K562 (cell line): ENCODE measurements around the gene TMEM132C. TPM values are rescaled to one million over a fixed set of nuclear protein-coding genes. Genes with fewer than 3 reads are reported as not detected.

Experiments
- ATAC-seq: fragments of 200-7000 bp; cut with Tn5 transposase; 3 replicates; pipeline ENCODE4 v1.9.1; 2020; ENCODE audit warnings: moderate library complexity
- BruUV-seq: library from RNA; stranded (reverse); fragments of 400-500 nt; replicated peaks from 2 replicates; lab custom pipeline; 2021; lab: Mats Ljungman, UMichigan
- CTCF ChIA-PET: fragments of 300-600 bp; formaldehyde crosslinking; extraction: SDS; loops from one replicate; lab custom pipeline; 2021; ENCODE audit warnings: low intra/inter-chr PET ratio; lab: Yijun Ruan, JAX
- POLR2A ChIA-PET: fragments of 300-600, 350-650 bp; sonication (Branson Sonifier 250); formaldehyde crosslinking; extraction: SDS; loops from one replicate; lab custom pipeline; 2021; ENCODE audit warnings: antibody characterized with exemption, inconsistent platforms; lab: Yijun Ruan, JAX
- DNase-seq, 4 experiments: peaks; one replicate each; pipeline versions ENCODE4 v3.0.0 to v3.0.0-alpha.2; 2011 to 2018; ENCODE audit warnings: low spot score in 3 of 4, mixed read lengths in 3 of 4; ENCODE audit errors: extremely low read depth in 1 of 4
- FAIRE-seq: peaks from 2 replicates; lab custom pipeline; 2011; peaks lifted over from hg19 to GRCh38; lab: Jason Lieb, UNC
- H2AFZ ChIP-seq: 2 replicates; pipeline ENCODE4 v1.6.0; 2011; ENCODE audit warnings: low read depth, low read length, control low read depth, inconsistent platforms
- H3K27ac ChIP-seq: fragments of 200-600 bp; 3 replicates; pipeline ENCODE4 v1.8.0; 2011; ENCODE audit warnings: low read depth, mild to moderate bottlenecking, control low read depth, inconsistent platforms, low read length, moderate library complexity, mixed read lengths; ENCODE audit errors: extremely low read depth
- H3K27me3 ChIP-seq, 2 experiments: fragments of 300-600 bp in 1 of 2; 2 replicates in 1 of 2; 3 replicates in 1 of 2; pipeline versions ENCODE4 v1.6.0 to v1.8.0; 2011; ENCODE audit warnings: inconsistent platforms in 2 of 2, low read length in 2 of 2, mild to moderate bottlenecking in 1 of 2, mixed read lengths in 1 of 2, moderate library complexity in 1 of 2; ENCODE audit not compliant: control insufficient read depth in 2 of 2, insufficient read depth in 2 of 2
- H3K36me3 ChIP-seq: fragments of 300-600 bp; 3 replicates; pipeline ENCODE4 v1.8.0; 2011; ENCODE audit warnings: mild to moderate bottlenecking, low read length, inconsistent platforms; ENCODE audit not compliant: control insufficient read depth, insufficient read depth
- H3K4me1 ChIP-seq, 2 experiments: fragments of 200-600 bp in 1 of 2; replicated peaks in 1 of 2; 2 replicates in 1 of 2; 3 replicates in 1 of 2; pipeline versions ENCODE4 v1.5.1 to v1.8.0; 2011; ENCODE audit warnings: inconsistent platforms in 2 of 2, low read length in 2 of 2, mild to moderate bottlenecking in 1 of 2, mixed read lengths in 1 of 2, moderate library complexity in 1 of 2; ENCODE audit not compliant: control insufficient read depth in 2 of 2, insufficient read depth in 2 of 2
- H3K4me2 ChIP-seq: 2 replicates; pipeline ENCODE4 v1.6.1; 2011; ENCODE audit warnings: low read length, control low read depth, inconsistent platforms, mixed read lengths; ENCODE audit not compliant: insufficient read depth
- H3K4me3 ChIP-seq: fragments of 200-600 bp; sonication (generic), shearing (Covaris generic); 2 replicates; pipeline ENCODE4 v1.5.1; 2016; ENCODE audit warnings: control low read depth, inconsistent platforms
- H3K79me2 ChIP-seq: fragments of 200-600 bp; 3 replicates; pipeline ENCODE4 v1.8.0; 2011; ENCODE audit warnings: low read length, inconsistent platforms; ENCODE audit not compliant: control insufficient read depth, insufficient read depth
- H3K9ac ChIP-seq, 2 experiments: 2 replicates each; pipeline versions ENCODE4 v1.6.0 to v1.6.1; 2011; ENCODE audit warnings: low read depth in 2 of 2, low read length in 2 of 2, control low read depth in 1 of 2, inconsistent platforms in 1 of 2, mild to moderate bottlenecking in 1 of 2, mixed read lengths in 1 of 2; ENCODE audit not compliant: insufficient read depth in 1 of 2
- H3K9me1 ChIP-seq: one replicate; pipeline ENCODE4 v1.6.0; 2011; ENCODE audit warnings: inconsistent platforms, mild to moderate bottlenecking, low read length, moderate library complexity; ENCODE audit not compliant: control insufficient read depth, insufficient read depth
- H3K9me3 ChIP-seq: replicated peaks from 2 replicates; pipeline ENCODE4 v1.5.1; 2011; ENCODE audit warnings: low read depth, low read length, inconsistent platforms; ENCODE audit not compliant: control insufficient read depth, insufficient read depth
- H4K20me1 ChIP-seq: replicated peaks from 2 replicates; pipeline ENCODE4 v1.6.1; 2011; ENCODE audit warnings: low read length, inconsistent platforms, mixed read lengths; ENCODE audit not compliant: control insufficient read depth, insufficient read depth
- BHLHE40 ChIP-seq: IDR thresholded peaks from 2 replicates; pipeline ENCODE4 v1.6.1; 2011; ENCODE audit warnings: low read length, improper control_type of control experiment
- CUX1 ChIP-seq: fragments of 200-800 bp; sonication (Bioruptor generic); IDR thresholded peaks from 2 replicates; pipeline ENCODE4 v1.6.1; 2016; ENCODE audit warnings: missing genetic modification characterization, missing compliant biosample characterization
- FUS ChIP-seq: fragments of 200-400 bp; formaldehyde crosslinking; optimal IDR thresholded peaks from 2 replicates; pipeline ENCODE3; 2017; ENCODE audit warnings: low read depth, low read length
- HSF4 ChIP-seq: fragments of 250-450 bp; sonication (Bioruptor Pico); IDR thresholded peaks from 2 replicates; pipeline ENCODE4 v2.1.2; 2022; ENCODE audit warnings: mild to moderate bottlenecking, moderate library complexity, borderline replicate concordance
- MCM7 ChIP-seq, 2 experiments: fragments of 450-650 bp; IDR thresholded peaks; 2 replicates each; pipeline ENCODE4 v1.6.1; 2016 to 2018
- NEUROD1 ChIP-seq: fragments of 150-350 bp; IDR thresholded peaks from 2 replicates; pipeline ENCODE4 v1.6.1; 2014; ENCODE audit warnings: borderline replicate concordance, low read length, low read depth; ENCODE audit not compliant: partially characterized antibody
- POLR2B ChIP-seq: fragments of 450-650 bp; IDR thresholded peaks from 2 replicates; pipeline ENCODE4 v1.6.1; 2018; ENCODE audit warnings: low read depth; ENCODE audit not compliant: partially characterized antibody
- PTBP1 ChIP-seq: fragments of 200-400 bp; formaldehyde crosslinking; IDR thresholded peaks from 2 replicates; pipeline ENCODE4 v1.6.1; 2017; ENCODE audit warnings: low read depth, low read length
- RFX5 ChIP-seq: IDR thresholded peaks from 2 replicates; pipeline ENCODE4 v1.6.1; 2011; ENCODE audit warnings: low read depth, mild to moderate bottlenecking, improper control_type of control experiment, low read length
- SOX6 ChIP-seq: fragments of 450-650 bp; IDR thresholded peaks from 2 replicates; pipeline ENCODE4 v1.6.1; 2014; ENCODE audit warnings: mild to moderate bottlenecking
- TEAD2 ChIP-seq: fragments of 450-650 bp; IDR thresholded peaks from 2 replicates; pipeline ENCODE4 v1.6.1; 2016; ENCODE audit warnings: missing genetic modification characterization, control low read depth, missing compliant biosample characterization
- USF2 ChIP-seq: sonication (generic); formaldehyde crosslinking; IDR thresholded peaks from 2 replicates; pipeline ENCODE4 v1.5.0; 2020; ENCODE audit warnings: missing genetic modification reagents
- ZNF174 ChIP-seq: fragments of 250-450 bp; sonication (Bioruptor Pico); IDR thresholded peaks from 2 replicates; pipeline ENCODE4 v1.4.0; 2020; ENCODE audit warnings: mild to moderate bottlenecking
- ZNF24 ChIP-seq: fragments of 450-650 bp; IDR thresholded peaks from 2 replicates; pipeline ENCODE4 v1.6.1; 2016
- ZNF274 ChIP-seq: IDR thresholded peaks from 2 replicates; pipeline ENCODE4 v1.6.1; 2011; ENCODE audit warnings: low read depth, mild to moderate bottlenecking, low read length, moderate library complexity, borderline replicate concordance
- WGBS: fragments of 100-300 bp; shearing (Covaris generic); methylation state at CpG from one replicate; pipeline ENCODE4 v1.1.6; 2016; ENCODE audit warnings: low coverage, mixed read lengths; ENCODE audit not compliant: insufficient coverage; ENCODE audit errors: missing lambda C conversion rate; 5-methylcytosine and 5-hydroxymethylcytosine counted together
- in situ Hi-C: fragments of 300-500 bp; cut with MboI; formaldehyde crosslinking; loops from 4 replicates; pipeline ENCODE4 v1.15.0; 2018; ENCODE audit warnings: inconsistent platforms, mixed read lengths
- intact Hi-C: fragments of 100-400 bp; cut with micrococcal nuclease; formaldehyde crosslinking; loops from 2 replicates; pipeline ENCODE4 v1.14.2; 2022
- polyA plus RNA-seq, 8 experiments: library from polyadenylated mRNA; depleted of rRNA in 4 of 8; stranded (reverse) in 5 of 8; unstranded in 3 of 8; fragments of >200 nt; fragmentation: Nextera tagmentation in 2 of 8; fragmentation: Illumina TruSeq in 1 of 8; extraction: Ambion mirVana in 2 of 8; extraction: Trizol in 1 of 8; gene quantifications; 2 replicates each; pipeline versions ENCODE4 v1.2.1 to v1.2.3, GENCODE V29; 2011 to 2014; ENCODE audit warnings: inconsistent platforms in 1 of 8, missing spikeins in 1 of 8
- total RNA-seq, 7 experiments: library from RNA; depleted of rRNA in 6 of 7; stranded (reverse); fragments of >200 nt in 6 of 7; fragmentation: Illumina TruSeq in 2 of 7; extraction: Trizol in 2 of 7; gene quantifications; 2 replicates each; pipeline versions ENCODE4 v1.2.1 to v1.2.3, GENCODE V29; 2011 to 2021; ENCODE audit warnings: low replicate concordance in 1 of 7

Gene TMEM132C
- total and polyA plus RNA-seq, 9 of the 15 experiments (the other 6 are each of a cell fraction or from before 2014, with no cell fraction given) = not detected

- Histone ChIP-seq H3K9me1 (no peaks in the 10 kb centered on the region), H3K36me3 (no peaks in the 10 kb centered on the region), H3K9me3 (no peaks in the 10 kb centered on the region), H3K9ac (no peak overlapping the region), H2AFZ (no peak overlapping the region), H3K4me3 (no peak overlapping the region), H3K4me2 (no peak overlapping the region), H3K79me2 (no peaks in the 10 kb centered on the region), H3K27ac (no peak overlapping the region), H4K20me1 (no peaks in the 10 kb centered on the region), H3K4me1 (no peaks in the 10 kb centered on the region), H3K27me3 (peaks cover 0 to 16% of the 10 kb centered on the region in 2 experiments; a peak in 1 of 5 replicates)
- no TSS peak for BruUV-seq
- DNase-seq (no peak), ATAC-seq (no peak), FAIRE-seq (no peak)
- ChIA-PET POLR2A (no interaction called here), CTCF (no interaction called here)
- intact Hi-C loops (no loop called here), in situ Hi-C loops (no loop called here)
- WGBS = 2% methylated on average over 6 of the region's 6 CpGs
- no peak for TF ChIP-seq BHLHE40
- TF ChIP-seq ZNF24 = no peak
- TF ChIP-seq TEAD2 (tag) = no peak
- no peak for TF ChIP-seq HSF4 (CRISPR knock-in tag)
- no peak for TF ChIP-seq POLR2B
- no peak for TF ChIP-seq FUS
- TF ChIP-seq ZNF274 = no peak
- no peak for TF ChIP-seq MCM7 (IDR thresholded peaks at IDR 0.05)
- TF ChIP-seq USF2 = no peak
- TF ChIP-seq CUX1 (CRISPR knock-in tag) = no peak
- TF ChIP-seq RFX5 = no peak
- no peak for TF ChIP-seq SOX6
- TF ChIP-seq ZNF174 (CRISPR knock-in tag) = no peak
- TF ChIP-seq NEUROD1 = no peak
- no peak for TF ChIP-seq PTBP1
Measured at GRCh38 chr12:128513831-128514230, 246.9 kb downstream of the TMEM132C start.
